Body of pancreas (tissue), 4 donors: ENCODE measurements around the gene RNF215.

Experiments used
- CTCF ChIP-seq, 7 experiments: fragments of 450-650 bp in 4 of 7; fragments of 200-600 bp in 3 of 7; sonication (generic) in 3 of 7; IDR thresholded peaks; one replicate each; pipeline ENCODE4 v1.5.1; 2016 to 2019; ENCODE audit warnings: antibody characterized with exemption in 7 of 7
- POLR2A ChIP-seq, 3 donors: fragments of 450-650 bp; IDR thresholded peaks; one replicate each; pipeline ENCODE4 v1.6.1; 2016; ENCODE audit warnings: antibody characterized with exemption in 3 of 3, mild to moderate bottlenecking in 2 of 3

- no peak for TF ChIP-seq CTCF (IDR thresholded peaks at IDR 0.05)
- TF ChIP-seq POLR2A (IDR thresholded peaks at IDR 0.05), result no peak
These were observed 5.6 kb upstream of the RNF215 start for GRCh38 chr22:30392661-30393321.
